Measurements from ENCODE around the gene MAN2C1.

The MAN2C1 gene

GRCh38 chr15:75309711-75310110 is 58.7 kb downstream of the MAN2C1 start:
- DNase-seq (ENCODE audit: low read depth, low spot score): no peak

- DNase-seq (ENCODE audit: low read depth, low spot score): no peak
Measured at GRCh38 chr15:75307778-75308390, 60.5 kb downstream of the MAN2C1 start.

GRCh38 chr15:75306188-75306587 is 62.2 kb downstream of the MAN2C1 start:
- DNase-seq (ENCODE audit: low read depth, low spot score): no peak
